Tibial nerve (tissue), 4 donors: ENCODE results near the gene ATP6V0B.

Source experiments
- EP300 ChIP-seq, 2 donors: sonication (generic); formaldehyde crosslinking; IDR thresholded peaks; one replicate each; pipeline ENCODE4 v1.6.1; 2017; ENCODE audit warnings: antibody characterized with exemption in 2 of 2, mild to moderate bottlenecking in 1 of 2
- POLR2A ChIP-seq, 2 donors: fragments of 450-650 bp; IDR thresholded peaks; one replicate each; pipeline ENCODE4 v1.6.1; 2017; ENCODE audit warnings: antibody characterized with exemption in 2 of 2, mild to moderate bottlenecking in 2 of 2, moderate library complexity in 2 of 2
- TF ChIP-seq, protein P1 (sequence below), 5 experiments: fragments of 200-600 bp in 3 of 5; fragments of 450-650 bp in 2 of 5; sonication (generic) in 3 of 5; IDR thresholded peaks; one replicate each; pipeline ENCODE4 v1.5.1; 2016 to 2019; ENCODE audit warnings: antibody characterized with exemption in 5 of 5, mild to moderate bottlenecking in 3 of 5, moderate library complexity in 2 of 5

DNA sequence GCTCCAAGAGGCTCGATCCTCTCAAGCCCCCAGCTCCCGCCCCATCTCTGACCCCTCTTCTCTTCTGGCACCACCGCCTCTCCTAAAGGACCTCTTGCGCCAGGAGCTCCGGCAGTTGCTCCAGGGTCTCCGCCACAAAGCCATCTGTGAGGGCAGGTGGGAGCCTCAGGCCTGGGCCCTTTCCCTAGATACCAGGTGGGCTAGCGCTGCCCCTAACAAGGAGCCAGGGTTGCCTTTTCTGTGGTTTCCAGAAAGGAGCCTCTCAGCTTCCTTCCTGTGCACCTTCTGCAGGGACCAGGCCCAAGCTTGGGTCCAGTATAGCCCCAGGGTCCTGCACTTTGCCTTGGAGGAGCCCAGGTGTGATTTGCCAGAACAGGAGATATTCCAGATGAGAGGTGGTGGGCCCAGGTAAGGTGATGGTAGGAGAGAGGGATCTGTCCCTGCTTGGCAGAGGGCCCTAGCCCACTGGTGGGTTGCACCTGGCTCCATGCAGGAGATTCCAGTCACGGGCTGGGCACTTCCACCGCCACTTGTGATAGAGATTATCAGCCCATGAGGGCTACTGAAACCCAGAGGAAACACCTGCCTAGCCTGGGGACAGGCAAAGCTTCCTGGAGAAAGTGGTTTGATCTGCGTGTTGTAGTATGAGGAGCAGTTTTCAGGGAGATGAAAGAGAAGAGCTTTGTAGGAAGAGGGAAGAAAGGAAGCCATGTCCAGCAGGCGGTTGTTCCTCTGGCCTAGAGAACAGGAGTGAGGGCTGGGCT is 17.7 kb downstream of the ATP6V0B start:
- TF ChIP-seq, protein P1, sequence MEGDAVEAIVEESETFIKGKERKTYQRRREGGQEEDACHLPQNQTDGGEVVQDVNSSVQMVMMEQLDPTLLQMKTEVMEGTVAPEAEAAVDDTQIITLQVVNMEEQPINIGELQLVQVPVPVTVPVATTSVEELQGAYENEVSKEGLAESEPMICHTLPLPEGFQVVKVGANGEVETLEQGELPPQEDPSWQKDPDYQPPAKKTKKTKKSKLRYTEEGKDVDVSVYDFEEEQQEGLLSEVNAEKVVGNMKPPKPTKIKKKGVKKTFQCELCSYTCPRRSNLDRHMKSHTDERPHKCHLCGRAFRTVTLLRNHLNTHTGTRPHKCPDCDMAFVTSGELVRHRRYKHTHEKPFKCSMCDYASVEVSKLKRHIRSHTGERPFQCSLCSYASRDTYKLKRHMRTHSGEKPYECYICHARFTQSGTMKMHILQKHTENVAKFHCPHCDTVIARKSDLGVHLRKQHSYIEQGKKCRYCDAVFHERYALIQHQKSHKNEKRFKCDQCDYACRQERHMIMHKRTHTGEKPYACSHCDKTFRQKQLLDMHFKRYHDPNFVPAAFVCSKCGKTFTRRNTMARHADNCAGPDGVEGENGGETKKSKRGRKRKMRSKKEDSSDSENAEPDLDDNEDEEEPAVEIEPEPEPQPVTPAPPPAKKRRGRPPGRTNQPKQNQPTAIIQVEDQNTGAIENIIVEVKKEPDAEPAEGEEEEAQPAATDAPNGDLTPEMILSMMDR (IDR thresholded peaks at IDR 0.05) = no peak
- TF ChIP-seq EP300 (IDR thresholded peaks at IDR 0.05) (no peak), POLR2A (IDR thresholded peaks at IDR 0.05) (no peak)
